H1 (cell line): ENCODE measurements around the gene SLC2A8. TPM values are rescaled to one million over a fixed set of nuclear protein-coding genes. Genes with fewer than 3 reads are reported as not detected.

Source experiments
- CTCF ChIA-PET: fragments of 300-600 bp; sonication (Branson Sonifier 250); formaldehyde crosslinking; loops from one replicate; lab custom pipeline; 2021; ENCODE audit not compliant: partially characterized antibody; lab: Charles Lee
- POLR2A ChIA-PET: fragments of 300-600 bp; sonication (Branson Sonifier 250); formaldehyde crosslinking; loops from one replicate; lab custom pipeline; 2021; ENCODE audit warnings: inconsistent platforms; ENCODE audit not compliant: partially characterized antibody; lab: Charles Lee
- DNase-seq, 2 experiments: peaks; one replicate each; pipeline versions ENCODE4 v3.0.0 to v3.0.0-alpha.2; 2010 to 2022; ENCODE audit warnings: low spot score in 2 of 2, low read depth in 1 of 2, mixed read lengths in 1 of 2
- FAIRE-seq: peaks from 2 replicates; lab custom pipeline; 2011; peaks lifted over from hg19 to GRCh38; lab: Jason Lieb, UNC
- H2AFZ ChIP-seq: 2 replicates; pipeline ENCODE4 v1.8.1; 2012; ENCODE audit warnings: low read length, inconsistent platforms
- H2AK5ac ChIP-seq: 2 replicates; pipeline ENCODE4 v1.6.1; 2013; ENCODE audit warnings: low read depth, low read length
- H2BK120ac ChIP-seq: replicated peaks from 2 replicates; pipeline ENCODE3; 2013; ENCODE audit warnings: low read depth, low read length, inconsistent platforms
- H2BK12ac ChIP-seq: 2 replicates; pipeline ENCODE4 v1.6.1; 2013; ENCODE audit warnings: low read depth, low read length
- H2BK15ac ChIP-seq: 2 replicates; pipeline ENCODE4 v1.6.1; 2013; ENCODE audit warnings: low read length
- H2BK20ac ChIP-seq: 2 replicates; pipeline ENCODE4 v1.6.1; 2013; ENCODE audit warnings: low read length
- H2BK5ac ChIP-seq: 2 replicates; pipeline ENCODE4 v1.6.1; 2013; ENCODE audit warnings: low read depth, low read length
- H3K14ac ChIP-seq: 2 replicates; pipeline ENCODE4 v1.6.1; 2013; ENCODE audit warnings: inconsistent platforms; ENCODE audit not compliant: insufficient read length
- H3K18ac ChIP-seq: 2 replicates; pipeline ENCODE4 v1.6.1; 2013; ENCODE audit warnings: low read length; ENCODE audit errors: extremely low read depth
- H3K23ac ChIP-seq: 2 replicates; pipeline ENCODE4 v1.6.1; 2013; ENCODE audit warnings: inconsistent platforms; ENCODE audit not compliant: insufficient read length
- H3K23me2 ChIP-seq: 2 replicates; pipeline ENCODE4 v1.6.1; 2013; ENCODE audit warnings: low read depth, low read length
- H3K27ac ChIP-seq: 2 replicates; pipeline ENCODE4 v1.6.1; 2011; ENCODE audit warnings: low read depth, low read length, inconsistent platforms
- H3K27me3 ChIP-seq, 4 experiments: replicated peaks in 1 of 4; 1 replicate in 1 of 4; 2 replicates in 3 of 4; pipeline versions ENCODE4 v1.6.1 to v1.8.1; 2011 to 2013; ENCODE audit warnings: low read length in 3 of 4, mild to moderate bottlenecking in 3 of 4, inconsistent platforms in 2 of 4, mixed read lengths in 2 of 4, moderate library complexity in 1 of 4; ENCODE audit not compliant: control insufficient read depth in 3 of 4, insufficient read depth in 3 of 4; ENCODE audit errors: extremely low read depth in 1 of 4
- H3K36me3 ChIP-seq, 4 experiments: 2 replicates each; pipeline versions ENCODE4 v1.6.1 to v1.8.1; 2011 to 2013; ENCODE audit warnings: mild to moderate bottlenecking in 4 of 4, low read length in 3 of 4, moderate library complexity in 2 of 4, control low read depth in 1 of 4, inconsistent platforms in 1 of 4; ENCODE audit not compliant: insufficient read depth in 4 of 4, control insufficient read depth in 2 of 4
- H3K4ac ChIP-seq: replicated peaks from 2 replicates; pipeline ENCODE3; 2013; ENCODE audit warnings: low read length, low read depth, mixed read lengths, inconsistent platforms; ENCODE audit not compliant: insufficient read length
- H3K4me1 ChIP-seq, 4 experiments: replicated peaks in 1 of 4; 1 replicate in 1 of 4; 2 replicates in 3 of 4; pipeline versions ENCODE4 v1.6.1 to v1.8.1; 2011 to 2013; ENCODE audit warnings: low read length in 3 of 4, inconsistent platforms in 2 of 4, mixed read lengths in 1 of 4; ENCODE audit not compliant: insufficient read depth in 4 of 4, control insufficient read depth in 3 of 4
- H3K4me2 ChIP-seq, 2 experiments: 2 replicates each; pipeline versions ENCODE4 v1.6.1 to v1.8.1; 2011 to 2013; ENCODE audit warnings: low read depth in 2 of 2, low read length in 2 of 2, control low read depth in 1 of 2, inconsistent platforms in 1 of 2, mild to moderate bottlenecking in 1 of 2; ENCODE audit not compliant: insufficient read depth in 1 of 2
- H3K4me3 ChIP-seq, 4 experiments: fragments of 200-600, 300-600 bp in 1 of 4; sonication (generic), shearing (Covaris generic), sonication (Bioruptor Twin) in 1 of 4; 2 replicates each; pipeline versions ENCODE4 v1.5.1 to v1.8.1; 2011 to 2016; ENCODE audit warnings: low read length in 4 of 4, low read depth in 3 of 4, control low read depth in 2 of 4, inconsistent platforms in 2 of 4, mild to moderate bottlenecking in 2 of 4, mixed read lengths in 1 of 4, moderate library complexity in 1 of 4; ENCODE audit not compliant: insufficient read depth in 2 of 4; ENCODE audit errors: extremely low read depth in 1 of 4
- H3K56ac ChIP-seq: replicated peaks from 2 replicates; pipeline ENCODE3; 2013; ENCODE audit warnings: low read depth, mild to moderate bottlenecking, mixed read lengths, low read length, inconsistent platforms; ENCODE audit not compliant: insufficient read length
- H3K79me1 ChIP-seq: 2 replicates; pipeline ENCODE4 v1.6.1; 2013; ENCODE audit warnings: low read depth, low read length, control low read depth
- H3K79me2 ChIP-seq, 2 experiments: 2 replicates each; pipeline versions ENCODE4 v1.6.1 to v1.8.1; 2012 to 2013; ENCODE audit warnings: low read length in 2 of 2, mild to moderate bottlenecking in 2 of 2, inconsistent platforms in 1 of 2; ENCODE audit not compliant: insufficient read depth in 2 of 2, control insufficient read depth in 1 of 2
- H3K9ac ChIP-seq, 4 experiments: replicated peaks in 1 of 4; 1 replicate in 1 of 4; 2 replicates in 3 of 4; pipeline versions ENCODE4 v1.6.1 to v1.8.1; 2011 to 2013; ENCODE audit warnings: low read depth in 3 of 4, low read length in 3 of 4, control low read depth in 2 of 4, mild to moderate bottlenecking in 2 of 4, moderate library complexity in 2 of 4, inconsistent platforms in 1 of 4; ENCODE audit errors: extremely low read depth in 1 of 4
- H3K9me3 ChIP-seq, 2 experiments: 2 replicates each; pipeline versions ENCODE4 v1.6.1 to v1.8.1; 2012 to 2013; ENCODE audit warnings: mild to moderate bottlenecking in 2 of 2, moderate library complexity in 2 of 2, control low read depth in 1 of 2, inconsistent platforms in 1 of 2, low read depth in 1 of 2, low read length in 1 of 2, mixed read lengths in 1 of 2; ENCODE audit not compliant: insufficient read depth in 2 of 2
- H4K20me1 ChIP-seq, 2 experiments: replicated peaks in 1 of 2; 2 replicates each; pipeline versions ENCODE3 to v1.8.1; 2011 to 2013; ENCODE audit warnings: inconsistent platforms in 2 of 2, low read length in 2 of 2, mild to moderate bottlenecking in 1 of 2; ENCODE audit not compliant: insufficient read depth in 2 of 2, control insufficient read depth in 1 of 2
- H4K5ac ChIP-seq: 2 replicates; pipeline ENCODE4 v1.6.1; 2013; ENCODE audit warnings: low read length, low read depth, mixed read lengths, inconsistent platforms; ENCODE audit not compliant: insufficient read length
- H4K8ac ChIP-seq: 2 replicates; pipeline ENCODE4 v1.8.0; 2013; ENCODE audit warnings: mild to moderate bottlenecking, moderate library complexity, low read length, inconsistent platforms; ENCODE audit not compliant: insufficient read depth; ENCODE audit errors: extremely low read depth
- H4K91ac ChIP-seq: replicated peaks from 2 replicates; pipeline ENCODE3; 2013; ENCODE audit warnings: low read length, mixed read lengths, inconsistent platforms; ENCODE audit not compliant: insufficient read length
- RAD21 ChIP-seq, 2 experiments: IDR thresholded peaks in 1 of 2; conservative IDR thresholded peaks in 1 of 2; 2 replicates each; pipeline ENCODE4 v1.6.1; 2011; ENCODE audit warnings: low read depth in 2 of 2, low read length in 2 of 2, improper control_type of control experiment in 1 of 2, inconsistent platforms in 1 of 2, mild to moderate bottlenecking in 1 of 2, moderate library complexity in 1 of 2
- SIN3A ChIP-seq, 2 experiments: IDR thresholded peaks in 1 of 2; conservative IDR thresholded peaks in 1 of 2; 2 replicates each; pipeline ENCODE4 v1.6.1; 2011 to 2012; ENCODE audit warnings: low read length in 2 of 2, improper control_type of control experiment in 1 of 2, low read depth in 1 of 2, mild to moderate bottlenecking in 1 of 2
- SRF ChIP-seq: IDR thresholded peaks from 2 replicates; pipeline ENCODE4 v1.6.1; 2011; ENCODE audit warnings: mild to moderate bottlenecking, low read depth, low read length, moderate library complexity
- ZNF274 ChIP-seq: IDR thresholded peaks from 2 replicates; pipeline ENCODE4 v1.7.0; 2012; ENCODE audit warnings: low read length, borderline replicate concordance; ENCODE audit errors: extremely low read depth
- WGBS, 2 experiments: shearing (Covaris generic) in 1 of 2; methylation state at CpG; one replicate each; pipeline versions ENCODE4 v1.1.6 to v1.1.7; 2013 to 2015; ENCODE audit warnings: low lambda C conversion rate in 2 of 2, mixed read lengths in 2 of 2, inconsistent platforms in 1 of 2, low coverage in 1 of 2, missing lambda C conversion rate in 1 of 2; ENCODE audit not compliant: insufficient replicate concordance in 2 of 2, insufficient coverage in 1 of 2, insufficient read length in 1 of 2; ENCODE audit errors: extremely low coverage in 1 of 2, missing lambda C conversion rate in 1 of 2; 5-methylcytosine and 5-hydroxymethylcytosine counted together
- polyA plus RNA-seq, 7 experiments: library from polyadenylated mRNA; depleted of rRNA in 3 of 7; stranded (reverse) in 5 of 7; unstranded in 2 of 7; fragments of >200 nt in 5 of 7; fragments of 200-250 nt in 2 of 7; gene quantifications; 1 replicate in 5 of 7; 2 replicates in 1 of 7; 4 replicates in 1 of 7; pipeline versions ENCODE4 v1.2.1 to v1.2.3, GENCODE V29; 2011 to 2013; ENCODE audit warnings: missing spikeins in 2 of 7, mixed read lengths in 2 of 7
- total RNA-seq: library from RNA; stranded (reverse); fragmentation: NEBNext Ultra II Directional; extraction: Animal tissue kit (Norgen Biotek cat#: 25700); gene quantifications from 2 replicates; pipeline ENCODE4 v1.2.1, GENCODE V29; 2021

SLC2A8 gene
- total and polyA plus RNA-seq, 2 of the 8 experiments (the other 6 are each of a cell fraction or from before 2014, with no cell fraction given): 24.6 to 36.4 TPM

GRCh38 chr9:127369428-127369827 lies 27.5 kb upstream of the SLC2A8 start:
- H3K4me2 ChIP-seq: no peak overlapping the region
- no peak overlapping the region for H3K9ac ChIP-seq
- ChIA-PET POLR2A (interaction anchor here (1.1 to 3.3 kb wide), 4 partner anchors 10 to 19 kb away, joined by 4 to 11 read pairs (median 6); no protein-coding TSS in a partner anchor), CTCF (interaction anchor here (0.8 to 4.8 kb wide), 6 partner anchors 9 to 153 kb away, joined by 3 to 33 read pairs (median 3); no protein-coding TSS in a partner anchor)
- no peaks in the 10 kb centered on the region for H4K20me1 ChIP-seq
- no peak overlapping the region for H3K56ac ChIP-seq
- 67% methylated on average over 8 of the region's 8 CpGs; no CpG with 5 or more reads in 1 of the 2 experiments for WGBS, 2 experiments
- no peak overlapping the region for H2BK20ac ChIP-seq
- FAIRE-seq: no peak
- TF ChIP-seq SRF: no peak
- TF ChIP-seq RAD21 (IDR thresholded peaks at IDR 0.05 in 1 of 2, conservative IDR thresholded peaks at IDR 0.05 in 1 of 2; ENCODE audit: low read depth in 2 of 2, low read length in 2 of 2): peak in 1 of 2 experiments; percentile 6; a peak in 1 of 4 replicates
- TF ChIP-seq SIN3A (conservative IDR thresholded peaks at IDR 0.05 in 1 of 2, IDR thresholded peaks at IDR 0.05 in 1 of 2; ENCODE audit: low read depth in 1 of 2, low read length in 2 of 2): no peak
- TF ChIP-seq ZNF274: no peak
- H3K14ac ChIP-seq: no peak overlapping the region
- no peaks in the 10 kb centered on the region for H3K79me1 ChIP-seq
- H3K23me2 ChIP-seq: no peaks in the 10 kb centered on the region
- no peak overlapping the region for H3K18ac ChIP-seq
- H2BK120ac ChIP-seq: no peak overlapping the region
- H2AFZ ChIP-seq: no peak overlapping the region
- no peak overlapping the region for H3K23ac ChIP-seq
- H3K4me1 ChIP-seq: peaks cover 0 to 8% (median 1%) of the 10 kb centered on the region in 4 experiments; a peak in 4 of 7 replicates
- H3K9me3 ChIP-seq: no peaks in the 10 kb centered on the region
- no peaks in the 10 kb centered on the region for H3K79me2 ChIP-seq
- no peak for DNase-seq
- 0 out of 2 replicates have a peak overlapping the region, but pooled peaks have one; percentile 95 for H2BK15ac ChIP-seq
- no peak overlapping the region for H4K8ac ChIP-seq
- H3K27ac ChIP-seq: no peak overlapping the region
- no peak overlapping the region for H4K91ac ChIP-seq
- H2AK5ac ChIP-seq: no peak overlapping the region
- H3K36me3 ChIP-seq: no peaks in the 10 kb centered on the region
- H2BK5ac ChIP-seq: no peak overlapping the region
- no peak overlapping the region for H3K4ac ChIP-seq
- no peak overlapping the region for H3K4me3 ChIP-seq
- H4K5ac ChIP-seq: no peak overlapping the region
- no peaks in the 10 kb centered on the region for H3K27me3 ChIP-seq
- H2BK12ac ChIP-seq: no peak overlapping the region
